Measurements from ENCODE around the gene CFAP54. TPM values are rescaled to one million over a fixed set of nuclear protein-coding genes. Genes with fewer than 3 reads are reported as not detected.

CFAP54 gene
- total RNA-seq, 1 donor from 2014 or later: 0.73 TPM

GRCh38 chr12:96807741-96808140 lies 318.4 kb downstream of the CFAP54 start:
- H3K9me3 Mint-ChIP-seq (ENCODE audit: unreplicated experiment): peaks cover 31% of the 10 kb centered on the region
- TF ChIP-seq CTCF (IDR thresholded peaks at IDR 0.05): no peak
- H3K4me1 Mint-ChIP-seq (ENCODE audit: unreplicated experiment): no peaks in the 10 kb centered on the region
- H3K36me3 Mint-ChIP-seq (ENCODE audit: unreplicated experiment): no peaks in the 10 kb centered on the region
- no peaks in the 10 kb centered on the region for H3K27me3 Mint-ChIP-seq (ENCODE audit: unreplicated experiment)
- DNase-seq (ENCODE audit: extremely low spot score, unreplicated experiment): no peak
- no peak overlapping the region for H3K27ac Mint-ChIP-seq (ENCODE audit: unreplicated experiment)
- H3K4me3 Mint-ChIP-seq (ENCODE audit: unreplicated experiment): no peak overlapping the region

GRCh38 chr12:96808587-96808986 lies 319.2 kb downstream of the CFAP54 start:
- H3K27ac Mint-ChIP-seq (ENCODE audit: unreplicated experiment): no peak overlapping the region
- H3K4me3 Mint-ChIP-seq (ENCODE audit: unreplicated experiment): no peak overlapping the region
- no peak for TF ChIP-seq CTCF (IDR thresholded peaks at IDR 0.05)
- no peaks in the 10 kb centered on the region for H3K36me3 Mint-ChIP-seq (ENCODE audit: unreplicated experiment)
- no peak for DNase-seq (ENCODE audit: extremely low spot score, unreplicated experiment)
- peaks cover 26% of the 10 kb centered on the region for H3K9me3 Mint-ChIP-seq (ENCODE audit: unreplicated experiment)
- H3K4me1 Mint-ChIP-seq (ENCODE audit: unreplicated experiment): no peaks in the 10 kb centered on the region
- no peaks in the 10 kb centered on the region for H3K27me3 Mint-ChIP-seq (ENCODE audit: unreplicated experiment)

- no peaks in the 10 kb centered on the region for H3K36me3 Mint-ChIP-seq (ENCODE audit: unreplicated experiment)
- no peak overlapping the region for H3K27ac Mint-ChIP-seq (ENCODE audit: unreplicated experiment)
- H3K27me3 Mint-ChIP-seq (ENCODE audit: unreplicated experiment): no peaks in the 10 kb centered on the region
- H3K9me3 Mint-ChIP-seq (ENCODE audit: unreplicated experiment): peaks cover 19% of the 10 kb centered on the region
- DNase-seq (ENCODE audit: extremely low spot score, unreplicated experiment): no peak
- H3K4me3 Mint-ChIP-seq (ENCODE audit: unreplicated experiment): no peak overlapping the region
- no peaks in the 10 kb centered on the region for H3K4me1 Mint-ChIP-seq (ENCODE audit: unreplicated experiment)
- no peak for TF ChIP-seq CTCF (IDR thresholded peaks at IDR 0.05)
Observed at GRCh38 chr12:96809522-96809921, 320.1 kb downstream of the CFAP54 start.

GRCh38 chr12:96810057-96810456 lies 320.7 kb downstream of the CFAP54 start:
- no peak for DNase-seq (ENCODE audit: extremely low spot score, unreplicated experiment)
- H3K27ac Mint-ChIP-seq (ENCODE audit: unreplicated experiment): no peak overlapping the region
- H3K4me1 Mint-ChIP-seq (ENCODE audit: unreplicated experiment): no peaks in the 10 kb centered on the region
- H3K9me3 Mint-ChIP-seq (ENCODE audit: unreplicated experiment): peaks cover 14% of the 10 kb centered on the region
- H3K36me3 Mint-ChIP-seq (ENCODE audit: unreplicated experiment): no peaks in the 10 kb centered on the region
- TF ChIP-seq CTCF (IDR thresholded peaks at IDR 0.05): no peak
- no peak overlapping the region for H3K4me3 Mint-ChIP-seq (ENCODE audit: unreplicated experiment)
- no peaks in the 10 kb centered on the region for H3K27me3 Mint-ChIP-seq (ENCODE audit: unreplicated experiment)

- H3K27ac Mint-ChIP-seq (ENCODE audit: unreplicated experiment): no peak overlapping the region
- no peak for TF ChIP-seq CTCF (IDR thresholded peaks at IDR 0.05)
- H3K4me3 Mint-ChIP-seq (ENCODE audit: unreplicated experiment): no peak overlapping the region
- DNase-seq (ENCODE audit: extremely low spot score, unreplicated experiment): no peak
- H3K27me3 Mint-ChIP-seq (ENCODE audit: unreplicated experiment): no peaks in the 10 kb centered on the region
- H3K36me3 Mint-ChIP-seq (ENCODE audit: unreplicated experiment): no peaks in the 10 kb centered on the region
- peaks cover 10% of the 10 kb centered on the region for H3K9me3 Mint-ChIP-seq (ENCODE audit: unreplicated experiment)
- no peaks in the 10 kb centered on the region for H3K4me1 Mint-ChIP-seq (ENCODE audit: unreplicated experiment)
Observed at GRCh38 chr12:96810477-96810876, 321.1 kb downstream of the CFAP54 start.
